Measurements from ENCODE around the gene TRPM2.
A peak's percentile ranks its signal among the peaks of the same experiment; 100 is the strongest.
"Not testable (repeated sequence)": the region's sequence is repeated elsewhere in the genome, so short reads cannot be mapped to it uniquely, and the experiment has no call there.

Gene TRPM2

DNA sequence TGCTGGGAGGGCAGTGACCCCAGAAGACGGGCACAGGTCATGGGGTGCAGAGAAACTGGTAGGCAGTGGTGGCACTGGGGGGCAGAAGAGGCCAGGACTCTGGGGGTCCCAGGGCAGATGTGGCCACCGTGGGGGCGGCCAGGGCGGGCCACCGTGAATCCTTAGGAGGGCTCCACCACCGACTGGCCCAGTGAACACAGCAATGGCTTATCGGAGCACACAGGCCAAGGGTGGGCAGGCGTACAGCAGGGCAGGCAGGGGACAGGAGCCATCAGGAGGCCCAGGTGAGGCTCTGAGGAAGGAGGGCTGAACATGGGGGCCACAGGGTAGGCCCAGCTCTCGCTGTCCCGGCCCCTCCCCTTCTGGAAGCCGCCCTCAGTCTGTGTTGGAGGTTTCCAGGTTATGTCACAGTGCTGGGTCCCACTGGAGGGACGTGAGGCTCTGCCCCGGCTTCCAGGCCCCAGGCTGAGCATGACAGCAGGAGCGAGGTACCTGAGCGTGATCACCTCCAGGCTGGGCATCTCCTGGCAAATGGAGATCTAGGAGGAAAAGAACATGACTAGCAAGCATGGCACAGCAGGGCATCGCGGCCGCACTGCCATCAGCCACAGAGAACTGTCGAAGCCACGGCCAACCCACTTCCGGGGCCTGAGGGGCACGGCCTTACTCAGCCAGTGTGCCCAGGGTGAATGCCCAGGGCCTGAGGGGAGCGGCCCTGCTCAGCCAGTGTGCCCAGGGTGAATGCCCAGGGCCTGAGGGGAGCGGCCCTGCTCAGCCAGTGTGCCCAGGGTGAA lies 18.0 kb upstream of the TRPM2 start:
- no peak for DNase-seq

DNA sequence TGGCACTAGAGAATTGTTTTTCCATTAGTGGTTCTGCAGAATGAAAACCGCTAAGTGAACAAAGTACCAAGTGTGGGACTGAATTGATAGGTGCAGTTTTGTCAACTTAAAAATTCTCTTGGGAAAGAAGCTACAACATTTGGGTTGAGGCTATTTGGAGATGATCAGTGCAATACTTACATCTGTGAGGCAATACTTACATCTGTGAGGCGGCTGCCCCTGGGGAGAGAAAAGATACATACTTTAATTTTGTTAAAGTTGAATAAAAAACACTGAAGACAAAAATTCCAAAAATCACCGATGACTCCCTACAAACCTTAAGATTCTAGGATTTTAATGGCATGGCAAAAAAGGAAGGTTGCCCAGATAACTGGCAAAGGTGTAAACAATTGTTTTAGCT lies 16.0 kb upstream of the TRPM2 start:
- no peak for DNase-seq

DNA sequence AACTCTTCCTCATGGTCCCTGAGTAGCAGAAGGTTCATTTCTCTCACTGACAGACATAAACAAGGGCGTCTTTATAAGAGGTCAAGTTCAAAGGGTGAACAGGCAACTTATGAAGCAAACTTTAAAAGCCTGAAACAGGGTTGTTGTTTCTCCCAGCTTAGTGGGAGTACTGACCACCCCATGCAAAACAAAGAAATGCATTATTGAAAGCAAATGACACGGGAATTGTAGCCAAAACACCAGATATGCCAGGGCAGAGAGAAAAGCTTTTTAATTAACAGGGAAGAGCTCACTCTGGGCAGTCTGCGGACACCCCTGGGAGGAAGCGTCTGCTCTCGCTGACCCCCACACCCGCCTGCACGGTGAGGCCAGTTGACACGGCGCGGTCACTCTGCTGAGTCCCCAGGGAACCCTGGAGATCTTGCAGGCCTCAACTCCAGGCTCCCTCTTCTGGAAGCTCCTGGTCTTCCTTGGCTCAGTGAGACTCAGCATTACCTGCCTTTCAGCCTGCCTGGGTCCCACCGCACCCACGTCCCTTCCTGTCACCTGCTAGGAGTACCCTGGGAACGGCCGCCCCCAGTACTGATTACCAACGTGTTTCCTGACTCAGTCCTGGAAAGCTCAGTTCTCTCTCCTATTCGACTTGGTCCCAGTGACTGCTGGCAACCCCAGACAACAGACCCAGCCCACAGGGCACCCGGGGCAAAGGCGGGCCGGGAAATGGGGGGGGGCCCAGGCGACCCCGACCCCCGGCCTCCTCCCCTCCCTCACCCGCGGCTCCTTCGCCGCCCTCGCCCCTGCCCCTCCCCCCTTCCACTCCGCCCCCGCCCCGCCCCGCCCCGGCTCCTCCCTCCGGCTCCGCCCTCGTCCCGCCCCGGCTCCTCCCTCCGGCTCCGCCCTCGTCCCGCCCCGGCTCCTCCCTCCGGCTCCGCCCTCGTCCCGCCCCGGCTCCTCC lies 15.2 kb upstream of the TRPM2 start:
- peak; percentile 51 for DNase-seq

DNA sequence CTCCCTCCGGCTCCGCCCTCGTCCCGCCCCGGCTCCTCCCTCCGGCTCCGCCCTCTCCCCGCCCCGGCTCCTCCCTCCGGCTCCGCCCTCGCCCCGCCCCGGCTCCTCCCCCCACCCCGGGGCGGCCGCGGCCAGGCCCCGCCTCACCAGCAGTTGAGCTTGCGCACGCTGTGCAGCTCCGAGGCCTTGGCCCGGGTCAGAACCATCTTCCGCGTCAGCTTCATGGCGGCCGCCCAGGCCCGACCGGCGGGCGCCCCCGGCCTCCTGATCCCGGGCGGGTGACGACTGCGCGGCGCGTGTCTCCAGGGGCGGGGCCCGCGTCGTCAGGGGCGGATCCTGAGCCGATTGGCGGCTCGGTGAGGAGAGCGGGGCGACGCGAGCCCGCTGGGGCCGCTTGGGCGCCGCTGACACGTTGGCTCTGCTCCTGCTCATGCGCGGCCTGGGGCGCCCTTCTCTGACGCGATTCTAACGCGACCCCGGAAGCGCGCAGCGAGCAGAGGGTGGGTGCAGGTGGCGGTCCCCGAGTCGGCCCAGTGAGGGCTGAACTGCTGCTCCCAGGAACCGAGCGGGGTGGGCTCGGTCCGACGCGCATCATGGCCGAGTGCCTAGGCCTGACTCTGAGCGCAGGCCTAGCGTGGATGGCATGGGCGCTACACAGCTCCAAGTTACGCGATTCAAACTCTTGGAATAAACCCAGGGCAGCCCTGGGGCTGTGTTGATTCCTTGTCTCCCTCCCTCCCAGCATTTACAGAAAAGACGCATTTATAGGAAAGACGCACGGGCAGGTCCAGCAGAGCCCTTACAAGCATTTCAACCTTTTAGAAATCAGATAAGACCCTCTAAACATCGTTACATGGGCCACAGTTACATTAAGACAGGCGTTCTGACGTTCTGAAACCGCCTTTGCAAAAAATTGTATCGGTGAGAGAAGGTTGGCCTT lies 14.2 kb upstream of the TRPM2 start, which contains the start of gene CFAP410:
CFAP410 (minus strand) TSS at position 420 of the 940 bp plus-strand sequence; CDS start at position 224, 196 bp downstream.
- peak; percentile 95 for DNase-seq

DNA sequence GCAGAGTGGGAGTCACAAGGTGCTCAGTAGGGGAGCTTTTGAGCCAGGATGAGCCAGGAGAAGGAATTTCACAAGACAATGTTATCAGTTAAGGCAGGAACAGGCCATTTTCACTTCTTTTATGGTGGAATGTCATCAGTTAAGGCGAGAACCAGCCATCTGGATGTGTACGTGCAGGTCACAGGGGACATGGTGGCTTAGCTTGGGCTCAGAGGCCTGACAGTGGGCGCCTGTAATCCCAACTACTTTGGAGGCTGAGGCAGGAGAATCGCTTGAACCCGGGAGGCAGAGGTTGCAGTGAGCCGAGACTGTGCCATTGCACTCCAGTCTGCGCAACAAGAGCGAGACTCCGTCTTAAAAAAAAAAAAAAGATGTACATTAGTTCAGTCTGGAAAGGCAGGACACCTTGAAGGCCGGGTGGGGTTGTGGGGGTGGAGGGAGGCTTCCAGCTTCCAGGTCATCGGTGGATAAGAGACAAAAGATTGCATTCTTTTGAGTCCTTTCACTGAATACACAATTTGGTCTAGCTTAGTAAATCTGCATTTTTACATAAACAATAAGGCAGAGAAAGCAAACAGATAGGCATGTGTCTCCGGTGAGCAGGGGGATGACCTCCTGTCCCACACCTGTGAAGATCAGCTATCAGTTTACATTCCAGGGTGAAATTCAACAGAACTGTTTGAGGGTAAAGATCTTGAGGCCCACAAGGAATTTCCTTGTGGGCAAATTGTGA lies 11.5 kb upstream of the TRPM2 start:
- not testable (repeated sequence) for DNase-seq

DNA sequence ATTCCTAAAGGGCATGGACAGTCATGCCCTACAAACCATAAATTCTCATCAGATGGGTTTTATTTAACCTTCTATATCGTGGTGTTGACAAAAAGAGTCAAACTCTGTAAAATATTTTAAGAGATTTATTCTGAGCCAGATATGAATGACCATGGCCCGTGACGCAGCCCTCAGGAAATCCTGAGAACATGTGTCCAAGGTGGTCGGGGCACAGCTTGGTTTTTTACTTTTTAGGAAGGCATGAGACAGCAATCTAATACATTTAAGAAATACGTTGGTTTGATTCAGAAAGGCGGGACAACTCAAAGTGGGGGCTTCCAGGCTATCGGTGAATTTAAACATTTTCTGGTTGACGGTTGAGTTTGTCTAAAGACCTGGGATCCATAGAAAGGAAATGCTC lies 10.4 kb upstream of the TRPM2 start:
- not testable (repeated sequence) for DNase-seq

DNA sequence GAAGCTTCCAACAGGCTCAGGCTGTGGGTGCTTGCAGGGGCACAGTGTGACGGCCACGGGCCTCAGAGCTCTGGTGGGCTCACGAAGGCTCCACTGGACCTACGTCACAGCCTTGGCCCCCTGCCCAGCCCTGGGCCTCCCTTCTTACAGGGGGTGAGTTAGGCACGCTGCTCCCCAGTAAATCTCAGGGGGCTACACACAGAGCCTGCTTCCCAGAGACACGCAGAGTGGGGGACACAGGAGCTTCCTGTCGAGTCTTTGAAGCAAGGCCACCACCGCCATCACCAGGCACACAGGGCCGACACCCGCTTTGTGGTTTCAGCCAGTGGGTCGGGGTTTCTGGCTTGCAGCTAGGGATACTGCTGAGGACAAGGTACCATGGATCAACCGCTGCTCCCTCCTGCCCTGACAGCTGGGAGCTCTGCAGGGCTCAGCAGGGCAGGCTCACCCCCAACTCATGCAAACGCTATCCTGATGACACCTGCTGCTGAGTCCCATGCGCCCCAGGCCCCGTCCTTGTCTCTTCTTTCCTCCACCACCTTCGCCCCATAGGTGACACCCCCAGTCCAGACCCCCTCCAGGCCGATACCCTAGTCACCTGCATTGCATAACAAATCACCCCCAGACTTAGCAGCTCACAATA lies 8.8 kb upstream of the TRPM2 start:
- DNase-seq: no peak

DNA sequence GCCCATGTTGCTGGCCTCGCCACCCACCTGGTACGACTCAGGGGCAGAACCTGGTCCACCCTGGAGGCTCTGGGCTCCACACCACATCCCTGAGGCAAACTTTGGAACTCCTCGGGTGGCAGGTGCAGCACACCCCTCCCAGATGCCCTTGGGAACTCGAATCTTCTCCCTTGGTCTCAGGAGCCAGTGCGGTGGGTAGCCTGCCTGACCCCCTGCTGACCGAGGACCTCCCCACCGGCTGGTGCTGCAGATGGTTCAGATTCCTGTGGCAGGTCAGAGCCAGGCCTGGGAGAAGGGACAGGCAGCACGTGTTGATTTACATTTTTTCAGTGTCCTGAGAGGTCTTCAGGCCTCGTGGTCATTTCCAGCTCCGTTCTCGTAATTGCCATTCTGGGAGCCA lies 7.9 kb upstream of the TRPM2 start:
- no peak for DNase-seq

DNA sequence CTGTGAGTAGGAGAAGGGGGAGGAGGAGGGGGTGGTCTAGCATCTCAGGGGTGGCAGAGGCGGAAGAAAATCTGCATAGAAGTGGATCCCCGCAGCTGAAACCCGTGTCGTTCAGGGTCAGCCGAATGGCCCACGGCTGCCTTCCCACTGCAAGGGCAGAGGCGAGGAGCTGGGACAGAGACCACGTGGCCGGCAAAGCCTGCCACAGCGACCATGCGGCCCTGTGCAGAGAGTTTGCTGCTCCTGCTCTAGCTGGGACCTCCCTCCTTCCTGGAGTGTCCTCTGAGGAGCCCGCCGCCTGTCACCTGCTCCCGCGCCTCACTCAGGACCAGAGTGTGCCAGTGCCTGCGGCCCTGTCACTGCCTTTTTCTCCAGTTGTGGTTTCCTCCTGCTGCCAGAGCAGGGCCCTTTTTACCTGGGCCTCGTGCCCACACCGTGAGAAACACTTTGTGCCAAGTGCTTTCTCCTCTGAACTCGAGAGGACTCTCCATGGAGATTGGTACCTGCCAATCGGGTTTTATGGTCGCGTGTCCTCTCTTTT lies 5.4 kb upstream of the TRPM2 start:
- no peak for DNase-seq

DNA sequence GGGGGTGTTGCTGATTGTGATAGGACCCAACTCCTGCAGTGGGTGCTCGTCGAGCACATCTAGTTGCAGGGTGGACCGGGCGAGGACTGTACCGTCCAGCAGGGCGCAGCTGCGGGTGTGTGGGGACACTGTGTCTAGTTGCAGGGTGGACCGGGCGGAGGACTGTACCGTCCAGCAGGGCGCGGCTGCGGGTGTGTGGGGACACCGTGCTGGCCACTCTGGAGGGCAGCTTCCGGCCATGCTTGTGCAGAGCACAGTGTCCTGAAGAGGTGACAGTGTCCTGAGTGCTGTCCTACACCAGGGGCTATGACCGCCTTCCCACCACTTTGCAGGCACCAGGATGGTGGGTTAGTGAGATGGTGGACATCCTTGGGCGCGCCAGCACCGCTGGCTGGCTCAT lies 4.6 kb upstream of the TRPM2 start:
- DNase-seq: no peak

DNA sequence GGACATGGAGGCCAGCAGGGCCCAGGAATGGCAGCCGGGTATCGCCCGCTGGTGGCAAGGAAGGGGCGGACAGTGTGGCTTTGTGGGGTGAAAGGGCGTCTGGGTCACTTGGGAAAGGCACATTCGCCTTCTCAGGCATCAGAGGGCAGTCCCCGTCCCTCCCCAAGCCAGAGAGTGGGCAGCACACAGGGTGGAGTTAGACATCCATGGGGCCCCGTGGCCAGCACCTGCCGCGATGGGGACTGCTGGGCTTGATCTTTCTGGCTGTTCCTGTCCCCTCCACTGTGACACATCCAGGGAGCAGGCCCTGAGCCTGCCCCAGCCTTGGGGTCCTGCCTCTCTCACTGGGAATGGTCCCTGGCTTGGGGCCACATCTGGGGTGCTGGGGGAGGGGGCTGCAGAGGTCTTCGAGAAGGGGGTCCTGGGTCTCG lies 4.0 kb upstream of the TRPM2 start:
- DNase-seq: no peak

DNA sequence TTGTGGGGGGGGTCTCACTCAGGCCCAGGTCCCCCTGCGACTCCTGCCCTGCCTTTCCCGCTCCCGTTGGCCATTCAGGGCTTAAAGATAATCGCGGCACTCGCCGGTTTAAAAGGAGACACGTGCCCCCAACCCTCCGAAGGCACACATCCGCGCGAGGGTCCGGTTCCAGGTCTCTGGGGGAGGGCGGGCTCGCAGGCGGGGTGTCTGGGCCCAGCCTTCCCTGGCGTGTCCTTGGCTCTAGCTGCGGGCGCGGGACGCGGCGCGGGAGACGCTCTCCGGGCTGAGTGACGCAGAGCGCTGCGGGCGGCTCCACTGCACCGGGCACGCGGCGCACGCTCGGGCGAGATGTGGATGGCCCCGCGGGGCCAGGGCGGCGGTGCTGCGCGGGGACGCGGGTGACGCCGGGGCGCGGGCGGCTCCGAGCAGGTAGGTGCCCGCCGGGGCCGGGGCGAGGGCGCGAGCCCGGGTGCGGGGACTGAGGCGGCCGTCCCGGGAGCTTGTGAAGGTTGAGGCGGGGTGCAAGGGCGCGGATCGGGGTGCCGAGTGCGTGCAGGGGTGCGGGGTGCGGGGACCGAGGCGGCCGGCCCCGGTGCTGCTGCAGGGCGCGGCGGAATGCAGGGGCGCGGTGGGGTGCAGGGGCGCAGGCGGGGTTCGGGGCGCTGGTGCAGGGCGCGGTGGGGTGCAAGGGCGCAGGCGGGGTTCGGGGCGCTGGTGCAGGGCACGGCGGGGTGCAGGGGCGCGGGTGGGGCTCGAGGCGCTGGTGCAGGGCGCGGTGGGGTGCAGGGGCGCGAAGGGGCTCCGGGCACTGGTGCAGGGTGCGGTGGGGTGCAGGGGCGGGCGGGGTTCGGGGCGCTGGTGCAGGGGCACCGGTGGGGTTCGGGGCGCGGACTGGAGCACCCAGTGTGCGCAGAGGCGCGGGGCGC lies 3.3 kb upstream of the TRPM2 start:
- no peak for DNase-seq

DNA sequence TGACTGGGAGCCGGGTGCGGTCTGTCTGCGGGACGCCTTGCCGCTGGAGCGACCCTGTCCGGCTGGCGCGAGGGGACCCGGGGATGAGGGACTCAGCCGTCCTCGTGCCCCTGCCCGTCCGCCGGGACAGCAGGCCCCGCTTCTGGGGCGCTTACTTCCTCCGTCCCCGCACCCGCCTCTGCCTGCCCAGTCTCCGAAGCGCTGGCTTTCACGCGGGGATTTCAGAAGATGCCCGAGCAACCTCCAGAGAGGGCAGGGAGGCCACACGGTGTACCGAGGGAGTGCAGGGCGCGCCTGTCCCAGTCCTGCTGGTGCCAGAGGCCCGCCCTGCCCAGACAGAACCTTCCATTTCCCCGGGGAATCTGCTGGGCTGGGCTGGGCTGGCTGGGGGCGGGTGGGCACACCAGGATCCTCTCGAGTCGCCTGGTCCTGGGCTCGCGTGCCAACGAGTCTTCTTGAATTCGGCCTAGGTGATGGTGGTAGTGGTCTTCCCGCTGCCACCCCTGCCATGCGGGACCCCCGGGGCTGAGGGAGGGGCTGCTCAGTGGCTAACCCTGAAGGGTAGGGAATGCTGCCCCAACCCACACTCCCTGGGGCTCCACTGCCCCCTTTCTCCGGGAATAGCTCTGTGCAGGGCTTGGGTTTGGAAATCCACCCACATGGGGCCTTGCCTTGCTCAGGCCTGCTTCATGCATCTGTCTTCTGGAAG lies 2.5 kb upstream of the TRPM2 start:
- DNase-seq: no peak

DNA sequence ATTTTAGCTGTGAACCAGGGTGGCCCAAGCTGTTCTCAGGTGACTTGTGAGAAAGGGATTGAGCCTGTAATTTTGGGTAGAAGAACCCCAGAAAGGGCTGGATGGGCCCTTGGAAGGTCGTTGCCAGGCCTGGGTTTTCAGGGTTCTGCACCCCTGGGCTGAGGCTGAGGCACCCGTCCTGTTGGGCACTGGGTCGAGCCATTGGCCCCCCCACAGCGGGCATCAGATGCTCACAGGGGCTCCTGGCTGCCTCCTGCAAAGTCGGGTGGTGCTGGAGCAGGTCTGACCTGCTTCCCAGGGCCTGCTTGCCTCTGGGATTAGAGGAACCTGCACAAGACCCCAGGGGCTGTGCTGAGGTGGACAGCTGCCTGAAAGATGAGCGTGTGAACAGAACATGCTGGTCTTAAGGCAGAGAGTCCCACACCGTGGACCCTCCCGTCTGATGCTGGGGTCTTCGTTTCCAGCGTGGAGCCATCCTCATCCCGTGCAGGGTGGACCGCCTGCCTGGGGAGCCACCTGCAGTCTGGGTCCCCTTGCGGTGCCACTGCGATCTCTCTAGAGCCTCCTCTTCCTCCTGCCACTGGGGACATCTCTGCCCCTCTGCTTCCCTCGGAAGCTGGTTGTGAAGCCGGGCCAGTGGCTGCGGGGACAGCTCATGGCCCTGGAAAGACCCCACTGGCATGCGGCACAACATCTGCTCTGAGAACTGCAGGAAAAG lies 1.7 kb upstream of the TRPM2 start:
- DNase-seq: no peak

DNA sequence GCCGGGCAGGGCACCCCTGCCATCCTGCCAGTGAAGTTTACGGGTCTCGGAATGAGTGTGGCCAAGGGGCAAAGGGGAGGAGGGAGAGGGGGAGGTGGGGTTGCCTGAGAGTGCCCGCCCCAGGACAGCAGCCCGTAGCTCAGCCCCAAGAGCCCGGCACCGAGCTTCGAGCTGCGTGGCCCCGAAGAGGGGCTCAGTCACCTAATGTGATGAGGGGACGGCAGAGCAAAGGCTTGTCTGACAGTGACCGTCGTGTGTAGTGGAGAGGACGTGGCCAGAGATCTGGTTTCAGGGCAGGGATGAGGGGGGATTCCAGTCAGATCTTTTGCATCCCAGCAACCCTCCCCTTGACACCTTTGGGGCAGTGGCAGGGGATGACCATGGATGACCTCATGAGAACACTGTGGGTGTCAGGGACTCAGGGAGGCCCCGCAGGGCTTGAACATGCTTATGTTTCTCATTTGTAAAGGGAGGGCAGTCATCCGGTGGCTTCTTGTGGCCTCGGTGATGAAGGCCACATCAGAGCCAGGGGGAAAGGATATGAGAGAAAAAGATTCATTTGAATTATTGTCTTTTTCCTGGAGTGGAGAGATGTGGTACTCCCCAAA lies 1.1 kb upstream of the TRPM2 start:
- DNase-seq: no peak

DNA sequence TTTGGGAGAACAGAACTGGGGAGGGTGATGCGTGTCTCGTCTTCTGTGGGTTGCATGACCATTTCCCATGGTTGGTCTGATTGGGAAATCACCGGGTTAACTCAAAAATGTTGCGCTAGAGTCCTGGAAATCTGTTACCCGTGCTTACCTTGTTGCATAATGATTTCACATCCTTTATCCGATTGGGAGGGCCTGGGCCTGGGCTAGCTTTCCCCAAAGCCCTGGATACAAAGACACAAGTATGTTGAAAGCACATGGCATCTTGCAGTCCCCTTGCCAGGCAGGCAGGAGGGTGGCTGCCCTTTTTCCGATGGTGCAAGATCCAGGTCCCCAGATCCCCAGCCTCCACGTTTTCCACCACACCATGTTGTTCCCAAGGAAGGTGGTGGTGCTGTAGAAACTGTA lies 582 bp downstream of the TRPM2 start:
- DNase-seq: no peak

DNA sequence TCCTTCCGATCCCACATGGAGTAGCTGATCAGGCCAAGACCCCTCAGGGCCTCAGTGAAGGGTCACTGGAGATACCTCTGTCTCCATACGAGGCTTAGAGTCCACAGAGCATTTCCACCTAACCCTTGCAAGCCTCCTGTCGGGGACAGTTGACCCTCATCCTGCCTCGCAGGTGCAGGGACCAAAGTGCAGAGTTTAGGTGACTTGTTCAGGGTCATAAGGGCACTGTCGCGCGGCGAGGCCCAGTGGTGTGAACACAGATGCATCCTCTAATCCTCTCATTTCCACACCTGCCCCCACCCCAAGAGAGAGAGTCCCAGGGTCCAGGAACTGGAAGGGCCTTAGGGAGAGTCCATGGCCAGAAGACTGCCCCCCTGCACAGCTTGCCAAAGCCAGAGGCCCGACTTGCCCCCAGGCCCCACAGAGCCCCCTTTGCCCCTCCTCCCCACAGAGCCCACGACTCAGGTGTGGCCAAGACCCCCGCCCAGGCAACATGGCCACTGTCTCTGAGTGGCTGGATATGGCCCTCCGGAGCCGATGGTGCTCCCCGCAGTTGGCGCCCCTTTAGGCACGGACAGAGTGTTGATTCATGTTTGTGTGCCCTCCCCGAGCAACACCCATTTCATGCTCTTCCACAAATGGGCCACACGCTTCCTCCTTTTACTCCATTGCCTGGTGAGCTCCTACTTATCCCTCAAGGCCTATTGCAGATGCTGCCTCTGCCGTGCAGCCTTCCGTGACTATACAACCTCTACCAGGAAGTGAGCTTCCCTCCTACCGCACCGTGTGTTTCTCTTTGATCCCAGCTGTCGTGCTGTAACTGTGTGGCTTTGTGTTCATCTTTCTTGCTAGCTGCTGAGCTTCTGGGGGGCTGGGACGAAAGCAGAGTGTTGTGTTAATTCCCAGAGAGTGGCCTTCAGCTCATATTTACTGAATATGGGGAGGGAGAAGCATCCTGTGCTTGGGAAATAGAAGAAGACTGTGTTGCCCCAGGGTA lies 1.7 kb downstream of the TRPM2 start:
- DNase-seq: no peak
